ACHN (cell line): ENCODE measurements around the gene BLVRB.
A peak's percentile ranks its signal among the peaks of the same experiment; 100 is the strongest.
"Not testable (repeated sequence)": the region's sequence is repeated elsewhere in the genome, so short reads cannot be mapped to it uniquely, and the experiment has no call there.

Experiments used
- DNase-seq: peaks from one replicate; pipeline ENCODE4 v3.0.0-alpha.2; 2015
- in situ Hi-C: cut with HindIII; loops from 2 replicates; pipeline ENCODE4 v1.10.0; 2017; ENCODE audit warnings: low sequenced_read_pairs, low pct_ligation_motif_present, low pct_unique_long_range_greater_than_20kb

BLVRB gene

DNA sequence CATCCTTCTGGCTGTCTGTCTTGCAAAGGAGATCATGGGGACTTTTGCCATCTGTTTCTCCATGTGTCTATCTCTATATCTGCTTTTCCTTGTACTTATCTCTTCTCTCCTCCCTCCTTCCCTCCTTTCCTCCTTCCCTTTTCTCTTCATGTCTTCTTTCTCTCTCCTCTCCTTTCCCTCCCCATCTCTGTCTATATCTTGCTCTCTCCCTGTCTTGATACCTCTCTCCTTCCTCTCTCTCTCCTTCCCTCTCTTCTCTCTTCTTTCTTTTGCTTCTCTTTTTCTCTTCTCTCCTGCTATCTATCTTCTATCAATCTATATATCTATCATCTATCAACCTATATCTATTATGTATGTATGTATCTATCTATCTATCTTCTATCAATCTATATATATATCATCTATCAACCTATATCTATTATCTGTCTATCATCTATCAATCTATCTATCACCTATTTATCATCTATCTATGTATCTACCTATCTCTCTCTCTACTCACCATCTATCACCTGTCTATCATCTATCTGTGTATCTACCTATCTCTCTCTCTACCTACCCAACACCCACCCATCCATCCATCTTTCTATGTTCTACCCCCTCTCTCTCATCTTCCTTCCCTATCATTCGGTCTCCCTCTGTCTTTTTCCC lies 28.8 kb upstream of the BLVRB start:
- DNase-seq = no peak
- in situ Hi-C loops = no loop called here

DNA sequence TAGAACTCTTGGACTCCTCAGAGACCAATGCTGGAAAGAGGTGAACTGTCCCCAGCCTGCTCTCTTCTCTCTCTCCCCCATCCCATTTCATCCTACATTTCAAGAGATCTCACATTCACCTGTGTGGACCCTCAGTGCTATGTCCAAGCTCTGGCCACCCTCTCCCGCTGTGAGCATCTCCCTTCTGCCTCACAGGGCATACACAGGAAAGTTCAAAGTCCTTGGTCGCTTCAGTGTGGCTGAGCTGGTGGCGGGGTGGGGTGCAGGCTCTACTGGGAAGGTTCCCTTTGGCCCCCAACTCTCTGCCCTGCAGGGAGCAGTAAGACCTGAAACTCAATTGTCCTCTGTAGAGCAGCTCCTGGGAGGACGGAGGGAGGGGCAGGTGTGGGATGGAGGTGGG lies 28.2 kb upstream of the BLVRB start:
- no peak for DNase-seq
- in situ Hi-C loops = no loop called here

DNA sequence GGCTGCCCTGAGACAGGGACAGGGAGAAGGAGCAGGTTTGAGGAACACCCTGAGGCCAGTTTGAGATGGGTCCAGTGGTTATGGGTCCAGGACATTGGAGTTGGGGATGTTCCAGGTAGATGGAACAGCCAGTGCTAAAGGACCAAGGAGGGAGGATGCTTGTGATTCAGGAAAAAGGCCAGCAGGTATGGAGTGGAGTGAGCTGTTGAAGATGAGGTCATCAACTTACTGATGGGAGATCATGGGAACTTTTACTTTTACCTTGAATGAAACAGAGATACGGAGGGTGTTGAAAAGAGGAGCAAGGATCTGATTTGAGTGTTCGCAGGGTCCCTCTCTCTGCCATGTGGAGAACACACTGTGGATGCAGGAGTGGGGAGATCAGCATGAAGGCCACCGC lies 26.7 kb upstream of the BLVRB start:
- in situ Hi-C loops = no loop called here
- DNase-seq = no peak

DNA sequence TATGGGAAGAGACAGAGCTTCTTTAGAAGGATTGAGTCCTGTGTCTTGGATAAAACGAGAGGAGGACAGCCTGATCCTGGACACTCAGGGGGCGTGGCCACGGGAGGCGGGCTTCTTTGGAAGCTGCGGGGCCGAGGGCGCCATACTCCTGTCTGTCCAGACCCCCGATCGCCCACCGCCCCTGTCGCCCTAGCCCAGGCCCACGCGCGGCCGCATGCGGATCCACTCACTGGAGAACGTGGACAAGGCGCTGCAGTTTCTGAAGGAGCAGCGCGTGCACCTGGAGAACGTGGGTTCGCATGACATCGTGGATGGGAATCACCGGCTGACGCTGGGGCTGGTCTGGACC lies 24.3 kb upstream of the BLVRB start:
- DNase-seq = no peak
- in situ Hi-C loops = no loop called here

DNA sequence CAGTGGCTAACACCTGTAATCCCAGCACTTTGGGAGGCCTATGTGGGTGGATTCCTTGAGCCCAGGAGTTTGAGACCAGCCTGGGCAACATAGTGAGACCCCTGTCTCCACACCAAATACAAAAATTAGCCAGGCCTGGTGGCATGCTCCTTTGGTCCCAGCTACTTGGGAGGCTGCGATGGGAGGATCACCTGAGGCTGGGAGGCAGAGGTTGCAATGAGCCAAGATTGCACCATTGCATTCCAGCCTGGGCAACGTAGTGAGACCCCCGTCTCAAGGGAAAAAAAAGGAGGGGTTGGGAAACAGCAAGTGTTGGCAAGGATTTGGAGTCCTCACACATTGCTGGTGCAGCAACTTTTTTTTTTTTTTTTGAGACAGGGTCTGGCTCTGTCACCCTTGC lies 20.5 kb upstream of the BLVRB start:
- in situ Hi-C loops = no loop called here
- DNase-seq = no peak

DNA sequence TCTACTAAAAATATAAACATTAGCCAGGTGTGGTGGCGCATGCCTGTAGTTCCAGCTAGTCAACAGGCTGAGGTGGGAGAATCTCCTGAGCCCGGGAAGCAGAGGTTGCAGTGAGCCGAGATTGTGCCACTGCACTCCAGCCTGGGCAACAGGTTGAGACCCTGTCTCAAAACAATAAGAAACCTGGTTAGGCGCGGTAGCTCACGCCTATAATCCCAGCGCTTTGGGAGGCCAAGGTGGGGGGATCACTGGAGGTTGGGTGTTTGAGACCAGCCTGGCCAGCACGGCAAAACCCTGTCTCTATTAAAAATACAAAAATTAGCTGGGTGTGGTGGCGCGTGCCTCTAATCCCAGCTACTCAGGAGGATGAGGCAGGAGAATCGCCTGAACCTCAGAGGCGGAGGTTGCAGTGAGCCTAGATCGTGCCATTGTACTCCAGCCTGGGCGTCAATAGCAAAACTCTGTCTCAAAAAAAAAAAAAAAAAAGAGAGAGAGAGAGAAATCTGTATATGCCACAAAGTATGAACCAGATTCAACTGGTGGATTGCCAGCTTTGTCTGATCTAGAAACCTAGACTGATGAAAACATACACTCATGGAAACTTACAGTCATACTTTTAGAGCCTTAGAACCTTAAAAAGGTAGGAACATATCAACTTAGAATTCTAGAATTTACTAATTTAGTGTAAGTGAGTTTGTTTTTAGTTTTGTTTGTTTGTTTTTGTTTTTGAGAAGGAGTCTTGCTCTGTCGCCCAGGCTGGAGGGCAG lies 10.5 kb upstream of the BLVRB start:
- DNase-seq, in situ Hi-C loops: not testable (repeated sequence)

DNA sequence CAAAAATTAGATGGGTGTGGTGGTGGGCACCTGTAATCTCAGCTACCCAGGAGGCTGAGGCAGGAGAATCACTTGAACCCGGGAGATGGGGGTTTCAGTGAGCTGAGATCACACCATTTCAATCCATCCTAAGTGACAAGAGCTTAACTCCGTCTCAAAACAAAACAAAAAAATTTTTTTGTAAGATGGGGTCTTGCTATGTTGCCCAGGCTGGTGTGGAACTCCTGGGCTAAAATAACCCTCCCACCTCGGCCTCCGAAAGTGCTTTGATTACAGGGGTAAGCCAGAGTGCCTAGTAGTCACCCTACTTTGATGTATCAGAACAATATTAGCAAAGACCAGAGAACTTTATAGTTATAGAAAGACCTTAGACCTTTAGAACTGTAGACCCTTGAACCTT lies 9.2 kb upstream of the BLVRB start:
- DNase-seq = no peak
- in situ Hi-C loops = no loop called here

DNA sequence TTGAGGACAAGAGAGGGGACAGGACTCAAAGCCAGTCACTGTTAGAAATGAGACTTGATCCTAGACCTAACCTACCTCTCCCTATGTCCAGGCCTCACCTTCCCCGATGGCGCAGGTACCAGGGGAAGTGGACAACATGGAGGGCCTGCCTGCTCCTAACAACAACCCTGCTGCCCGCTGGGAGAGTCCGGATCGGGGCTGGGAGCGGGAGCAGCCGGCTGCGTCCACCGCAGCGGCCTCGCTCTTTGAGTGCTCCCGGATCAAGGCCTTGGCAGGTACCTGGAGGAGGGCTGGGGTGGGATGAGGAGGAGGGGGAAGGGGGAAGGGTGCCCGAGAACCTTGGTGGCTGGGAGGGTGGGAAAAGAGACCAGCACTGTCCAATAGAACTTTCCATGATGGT lies 7.0 kb upstream of the BLVRB start:
- no peak for DNase-seq
- in situ Hi-C loops = no loop called here

DNA sequence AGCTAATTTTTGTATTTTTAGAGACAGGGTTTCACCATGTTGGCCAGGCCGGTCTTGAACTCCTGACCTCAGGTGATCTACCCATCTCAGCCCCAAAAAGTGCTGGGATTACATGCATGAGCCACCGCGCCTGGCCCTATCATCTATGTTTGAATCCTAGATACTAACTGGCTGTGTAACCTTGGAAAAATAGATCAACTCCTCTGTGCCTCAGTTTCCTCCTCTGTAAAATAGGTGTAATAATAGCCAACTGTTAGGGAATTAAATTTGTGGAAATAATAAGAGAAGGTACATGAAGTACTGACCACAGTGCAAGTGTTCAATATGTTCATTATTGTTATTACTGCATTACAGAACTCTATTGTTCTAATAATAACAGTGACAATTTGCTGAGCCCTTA lies 5.6 kb upstream of the BLVRB start:
- DNase-seq = no peak
- in situ Hi-C loops = no loop called here

DNA sequence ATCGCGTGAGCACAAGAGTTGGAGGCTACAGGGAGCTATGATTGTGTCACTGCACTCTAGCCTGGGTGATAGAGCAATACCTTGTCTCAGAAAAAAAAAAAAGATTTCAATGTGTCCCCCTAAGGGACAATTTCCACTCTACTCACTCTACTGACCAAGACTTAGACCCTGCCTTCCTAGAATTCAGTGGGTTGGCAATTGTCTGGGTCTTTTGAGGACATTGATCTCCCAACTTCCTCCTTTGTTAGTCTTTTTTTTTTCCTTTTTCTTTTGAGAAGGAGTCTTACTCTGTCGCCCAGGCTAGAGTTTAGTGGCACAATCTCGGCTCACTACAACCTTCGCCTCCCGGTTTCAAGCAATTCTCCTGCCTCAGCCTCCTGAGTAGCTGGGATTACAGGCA lies 3.5 kb upstream of the BLVRB start:
- DNase-seq = no peak
- in situ Hi-C loops = no loop called here

DNA sequence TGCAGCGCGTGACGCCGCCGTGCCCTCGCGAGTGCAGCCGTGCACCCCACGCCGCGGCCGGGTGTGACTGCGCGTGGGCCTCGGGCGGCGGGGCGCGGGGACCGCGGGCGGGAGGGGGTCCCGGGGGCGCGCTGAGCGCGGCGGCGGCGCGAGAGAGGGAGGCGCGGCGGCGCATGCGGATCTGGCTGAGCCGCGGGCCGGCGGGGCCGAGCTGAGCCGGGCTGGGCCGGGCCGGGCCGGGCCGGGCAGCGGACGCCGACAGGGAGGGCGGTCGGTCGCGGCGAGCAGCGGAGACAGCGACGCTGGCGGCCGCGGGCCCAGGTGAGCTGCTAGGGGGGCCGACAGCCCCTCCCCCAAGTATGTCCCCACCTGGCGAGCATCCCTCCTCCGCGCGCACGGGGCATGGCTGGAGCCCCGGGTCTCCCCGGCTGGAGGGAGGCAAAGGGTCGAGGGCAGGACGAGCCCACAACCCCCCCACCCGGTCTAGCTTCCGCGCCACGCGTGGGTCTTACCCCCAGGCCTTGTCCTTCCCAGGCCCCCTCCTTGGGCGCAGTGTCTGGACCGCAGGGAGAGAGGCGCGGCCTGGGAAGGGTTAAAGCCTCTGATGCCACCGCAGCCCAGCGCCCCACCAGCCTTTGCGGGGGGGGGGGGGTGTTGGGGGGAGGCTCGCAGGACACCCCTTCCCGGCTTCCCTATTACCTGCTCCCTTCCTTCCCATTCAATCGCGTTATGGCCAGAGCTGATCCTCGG lies 1.6 kb upstream of the BLVRB start, which contains the start of gene SPTBN4:
Gene SPTBN4 (plus strand): TSS at position 17 of the 750 bp plus-strand sequence. CDS start 5,621 bp downstream, outside the sequence.
- in situ Hi-C loops = no loop called here
- no peak for DNase-seq

DNA sequence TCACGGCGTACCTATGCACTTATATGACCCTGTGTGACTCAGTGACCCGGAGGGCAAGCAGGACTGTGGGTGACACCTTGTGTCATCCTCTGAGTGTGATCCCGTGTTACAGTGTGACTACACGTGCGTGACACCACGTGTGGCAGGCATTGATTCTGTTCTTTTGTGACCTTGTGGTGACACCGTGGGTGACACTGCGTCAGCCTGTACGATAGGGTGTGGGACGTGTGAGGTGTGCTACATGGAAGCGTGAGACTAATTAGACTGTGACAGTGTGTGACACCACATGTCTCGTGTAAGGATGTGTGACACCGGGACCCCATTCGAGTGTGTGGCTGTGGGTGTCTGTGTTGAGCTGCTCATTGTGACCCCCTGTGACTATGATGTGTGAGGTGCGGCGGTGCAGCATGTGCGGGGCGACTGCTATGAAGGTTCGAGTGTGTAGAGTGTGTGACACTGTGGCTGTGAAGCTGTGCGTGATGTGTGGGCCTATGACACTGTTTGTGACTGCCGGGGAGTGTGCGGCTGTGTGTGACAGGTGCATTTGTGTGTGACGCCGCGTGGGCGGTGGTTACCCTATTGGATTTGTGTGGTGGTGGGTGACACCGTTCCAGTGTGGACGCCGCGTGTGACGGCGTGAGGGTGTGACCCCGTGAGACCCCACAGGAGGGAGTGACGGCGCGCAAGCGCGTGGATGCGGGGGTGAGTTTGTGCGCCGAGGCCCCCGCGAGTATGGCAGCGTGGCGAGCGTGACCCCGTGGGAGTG lies 857 bp upstream of the BLVRB start:
- in situ Hi-C loops = no loop called here
- DNase-seq = no peak

DNA sequence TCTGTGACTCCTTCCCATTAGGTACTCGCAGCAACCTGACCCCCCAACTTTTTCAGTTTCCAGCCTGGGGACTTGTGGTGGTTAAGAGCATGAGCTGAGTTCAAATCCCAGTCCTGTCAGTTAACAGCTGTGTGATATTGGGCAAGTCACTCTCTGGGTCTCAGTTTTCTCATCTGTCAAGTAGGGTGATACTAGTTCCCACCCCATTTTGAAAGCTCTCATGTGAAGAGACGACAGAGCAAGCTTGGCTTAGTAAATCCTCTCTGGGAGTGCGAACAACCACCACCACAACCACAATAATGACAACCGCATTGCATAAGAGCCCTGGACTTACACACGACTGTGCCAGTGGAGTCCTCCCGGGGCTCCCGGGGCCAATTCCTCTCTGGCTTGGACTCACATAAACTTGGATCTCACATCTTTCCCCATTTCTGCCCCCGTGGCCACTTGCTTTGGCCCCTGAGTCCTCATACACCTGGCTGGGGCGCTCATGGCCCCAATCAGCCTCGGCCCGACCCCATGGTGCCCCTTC lies 454 bp downstream of the BLVRB start:
- DNase-seq = peak; percentile 66
- in situ Hi-C loops = no loop called here

DNA sequence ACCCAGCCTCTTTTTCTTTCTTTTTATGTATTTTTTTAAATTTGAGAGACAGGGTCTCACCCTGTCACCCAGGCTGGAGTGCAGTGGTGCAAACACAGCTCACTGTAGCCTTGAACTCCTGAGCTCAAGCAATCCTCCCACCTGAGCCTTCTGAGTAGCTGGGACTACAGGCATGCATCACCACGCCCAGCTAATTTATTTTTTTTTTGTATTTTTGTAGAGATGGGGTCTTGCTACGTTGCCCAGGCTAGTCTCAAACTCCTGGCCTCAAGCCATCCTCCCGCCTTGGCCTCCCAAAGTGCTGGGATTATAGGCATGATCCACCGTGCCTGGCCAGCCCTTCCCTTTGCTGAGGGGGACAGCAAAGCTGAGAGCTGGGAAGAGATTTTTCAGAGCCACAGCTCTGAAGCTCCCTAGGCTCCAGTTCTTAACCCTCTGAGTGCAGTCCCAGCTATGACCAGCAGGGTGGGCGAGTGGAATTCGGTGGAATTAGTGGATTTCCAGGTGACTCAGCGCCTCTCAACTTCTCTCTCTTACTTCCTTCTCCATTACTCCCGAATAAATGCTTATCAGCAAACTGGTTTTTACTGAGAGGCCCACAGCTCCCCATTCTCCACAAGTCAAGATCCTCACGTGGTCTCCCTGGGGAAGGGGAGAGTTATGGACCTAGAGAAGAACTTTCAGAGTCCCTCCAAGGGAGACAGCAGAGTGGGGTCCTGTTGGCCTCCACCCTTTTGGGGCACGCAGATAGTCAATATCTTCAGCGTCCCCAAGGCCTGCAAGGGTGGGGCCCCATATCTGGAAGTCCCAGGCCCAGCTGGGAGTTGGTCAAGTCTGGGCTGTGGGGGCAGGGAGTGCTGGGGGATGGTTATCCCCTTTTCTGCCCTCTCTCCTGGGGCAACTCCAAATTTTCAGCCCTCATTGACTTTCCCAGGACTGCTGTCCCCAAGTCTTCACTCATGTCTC lies 1.2 kb downstream of the BLVRB start:
- peak; percentile 90 for DNase-seq

DNA sequence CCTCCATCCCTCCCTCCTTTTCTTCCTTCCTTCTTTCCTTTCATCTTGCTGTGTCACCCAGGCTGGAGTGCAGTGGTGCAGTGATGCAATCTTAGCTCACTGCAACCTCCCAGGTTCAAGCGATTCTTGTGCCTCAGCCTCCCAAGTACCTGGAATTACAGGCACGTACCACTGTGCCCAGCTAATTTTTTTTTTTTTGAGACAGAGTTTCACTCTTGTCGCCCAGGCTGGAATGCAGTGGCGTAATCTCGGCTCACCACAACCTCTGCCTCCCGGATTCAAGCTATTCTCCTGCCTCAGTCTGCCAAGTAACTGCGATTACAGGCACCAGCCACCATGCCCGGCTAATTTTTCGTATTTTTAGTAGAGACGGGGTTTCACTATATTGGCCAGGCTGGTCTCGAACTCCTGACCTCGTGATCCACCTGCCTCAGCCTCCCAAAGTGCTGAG lies 1.9 kb downstream of the BLVRB start:
- DNase-seq, in situ Hi-C loops: not testable (repeated sequence)

More for the DNA sequence above, 1.2 kb downstream of the BLVRB start:
- in situ Hi-C loops = no loop called here

DNA sequence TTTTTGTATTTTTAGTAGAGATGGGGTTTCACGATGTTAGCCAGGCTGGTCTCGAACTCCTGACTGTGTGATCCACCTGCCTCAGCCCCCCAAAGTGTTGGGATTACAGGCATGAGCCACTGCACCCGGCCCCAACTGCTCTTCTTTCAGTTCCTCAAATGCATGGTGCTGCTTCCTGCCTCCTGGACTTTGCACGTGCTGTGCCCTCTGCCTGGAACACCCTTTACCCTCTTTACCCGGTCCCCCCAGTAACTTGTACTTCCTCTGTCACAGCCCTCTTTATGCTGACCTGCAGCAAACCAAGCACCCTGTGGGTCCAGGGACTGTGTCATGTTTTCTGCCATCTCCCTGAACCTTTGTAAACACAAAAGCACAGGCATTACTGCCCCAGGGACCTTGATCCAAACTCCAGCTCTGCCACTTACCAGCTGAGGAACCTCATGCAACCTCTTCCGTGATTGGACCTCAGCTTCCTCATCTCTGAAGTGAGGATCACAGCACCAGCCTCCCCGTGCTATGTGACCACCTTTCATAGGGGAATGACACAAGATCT lies 3.8 kb downstream of the BLVRB start:
- DNase-seq = no peak
- in situ Hi-C loops = no loop called here

DNA sequence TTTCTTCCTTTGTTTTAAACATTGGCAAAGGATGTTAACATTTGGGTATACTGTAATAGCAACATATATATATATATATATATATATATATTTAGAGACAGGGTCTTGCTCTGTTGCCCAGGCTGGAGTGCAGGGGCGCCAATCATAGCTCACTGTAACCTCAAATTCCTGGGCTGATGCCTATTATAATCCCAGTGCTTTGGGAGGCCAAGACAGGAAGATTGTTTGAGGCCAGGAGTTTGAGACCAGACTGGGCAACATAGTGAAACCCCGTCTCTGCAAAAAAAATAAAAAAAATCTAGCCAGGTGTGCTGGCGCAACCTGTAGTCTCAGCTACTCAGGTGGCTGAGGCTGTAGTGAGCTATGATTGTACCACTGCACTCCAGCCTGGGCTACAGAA lies 5.4 kb downstream of the BLVRB start:
- in situ Hi-C loops = no loop called here

More for the DNA sequence above, 5.4 kb downstream of the BLVRB start:
- no peak for DNase-seq
